ENCODE data around the gene DENND5B. TPM values are rescaled to one million over a fixed set of nuclear protein-coding genes. Genes with fewer than 3 reads are reported as not detected.
"Not testable (repeated sequence)": the region's sequence is repeated elsewhere in the genome, so short reads cannot be mapped to it uniquely, and the experiment has no call there.

The DENND5B gene
- polyA plus RNA-seq, 3 donors, result 26.9 to 32.1 (median 28.4) TPM

GRCh38 chr12:31508436-31509150 lies 82.3 kb downstream of the DENND5B start:
- no peak for DNase-seq (ENCODE audit: low read depth in 3 of 3, low spot score in 2 of 3)

- DNase-seq (ENCODE audit: low read depth in 3 of 3, low spot score in 2 of 3), result no peak
Observed at GRCh38 chr12:31507966-31508365, 83.0 kb downstream of the DENND5B start.

GRCh38 chr12:31506515-31507306 lies 84.2 kb downstream of the DENND5B start:
- no peak for DNase-seq (ENCODE audit: low read depth in 3 of 3, low spot score in 2 of 3)

- no peak for DNase-seq (ENCODE audit: low read depth in 3 of 3, low spot score in 2 of 3)
Observed at GRCh38 chr12:31504625-31505222, 86.2 kb downstream of the DENND5B start.

GRCh38 chr12:31501014-31501413 lies 89.9 kb downstream of the DENND5B start:
- DNase-seq (ENCODE audit: low read depth in 3 of 3, low spot score in 2 of 3), result not testable (repeated sequence)

GRCh38 chr12:31499567-31499966 lies 91.4 kb downstream of the DENND5B start:
- no peak for DNase-seq (ENCODE audit: low read depth in 3 of 3, low spot score in 2 of 3)

- DNase-seq (ENCODE audit: low read depth in 3 of 3, low spot score in 2 of 3), result no peak
Observed at GRCh38 chr12:31498424-31498823, 92.5 kb downstream of the DENND5B start.

GRCh38 chr12:31496257-31496656 lies 94.7 kb downstream of the DENND5B start:
- no peak for DNase-seq (ENCODE audit: low read depth in 3 of 3, low spot score in 2 of 3)

- DNase-seq (ENCODE audit: low read depth in 3 of 3, low spot score in 2 of 3), result no peak
Observed at GRCh38 chr12:31494455-31494854, 96.5 kb downstream of the DENND5B start.

- DNase-seq (ENCODE audit: low read depth in 3 of 3, low spot score in 2 of 3), result no peak
Observed at GRCh38 chr12:31492599-31493196, 98.2 kb downstream of the DENND5B start.

GRCh38 chr12:31491841-31492598 lies 98.9 kb downstream of the DENND5B start:
- peak; percentile 59 to 79 (median 65) for DNase-seq (ENCODE audit: low read depth in 3 of 3, low spot score in 2 of 3)

- DNase-seq (ENCODE audit: low read depth in 3 of 3, low spot score in 2 of 3), result no peak
Observed at GRCh38 chr12:31491241-31491794, 99.6 kb downstream of the DENND5B start.

- DNase-seq (ENCODE audit: low read depth in 3 of 3, low spot score in 2 of 3), result no peak
Observed at GRCh38 chr12:31488737-31489338, 102.1 kb downstream of the DENND5B start.

GRCh38 chr12:31485571-31485970 lies 105.4 kb downstream of the DENND5B start:
- no peak for DNase-seq (ENCODE audit: low read depth in 3 of 3, low spot score in 2 of 3)

- no peak for DNase-seq (ENCODE audit: low read depth in 3 of 3, low spot score in 2 of 3)
Observed at GRCh38 chr12:31482816-31483215, 108.1 kb downstream of the DENND5B start.

GRCh38 chr12:31481415-31481814 lies 109.5 kb downstream of the DENND5B start:
- no peak for DNase-seq (ENCODE audit: low read depth in 3 of 3, low spot score in 2 of 3)

- no peak for DNase-seq (ENCODE audit: low read depth in 3 of 3, low spot score in 2 of 3)
Observed at GRCh38 chr12:31479516-31480210, 111.3 kb downstream of the DENND5B start.

- no peak for DNase-seq (ENCODE audit: low read depth in 3 of 3, low spot score in 2 of 3)
Observed at GRCh38 chr12:31478898-31479297, 112.0 kb downstream of the DENND5B start.

- DNase-seq (ENCODE audit: low read depth in 3 of 3, low spot score in 2 of 3), result no peak
Observed at GRCh38 chr12:31478425-31478824, 112.5 kb downstream of the DENND5B start.

All from right renal cortex interstitium (tissue), 3 donors.